ENCODE measurements around the gene AMFR.

- TF ChIP-seq, protein P1, sequence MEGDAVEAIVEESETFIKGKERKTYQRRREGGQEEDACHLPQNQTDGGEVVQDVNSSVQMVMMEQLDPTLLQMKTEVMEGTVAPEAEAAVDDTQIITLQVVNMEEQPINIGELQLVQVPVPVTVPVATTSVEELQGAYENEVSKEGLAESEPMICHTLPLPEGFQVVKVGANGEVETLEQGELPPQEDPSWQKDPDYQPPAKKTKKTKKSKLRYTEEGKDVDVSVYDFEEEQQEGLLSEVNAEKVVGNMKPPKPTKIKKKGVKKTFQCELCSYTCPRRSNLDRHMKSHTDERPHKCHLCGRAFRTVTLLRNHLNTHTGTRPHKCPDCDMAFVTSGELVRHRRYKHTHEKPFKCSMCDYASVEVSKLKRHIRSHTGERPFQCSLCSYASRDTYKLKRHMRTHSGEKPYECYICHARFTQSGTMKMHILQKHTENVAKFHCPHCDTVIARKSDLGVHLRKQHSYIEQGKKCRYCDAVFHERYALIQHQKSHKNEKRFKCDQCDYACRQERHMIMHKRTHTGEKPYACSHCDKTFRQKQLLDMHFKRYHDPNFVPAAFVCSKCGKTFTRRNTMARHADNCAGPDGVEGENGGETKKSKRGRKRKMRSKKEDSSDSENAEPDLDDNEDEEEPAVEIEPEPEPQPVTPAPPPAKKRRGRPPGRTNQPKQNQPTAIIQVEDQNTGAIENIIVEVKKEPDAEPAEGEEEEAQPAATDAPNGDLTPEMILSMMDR (IDR thresholded peaks at IDR 0.05): no peak
- TF ChIP-seq, protein P2, sequence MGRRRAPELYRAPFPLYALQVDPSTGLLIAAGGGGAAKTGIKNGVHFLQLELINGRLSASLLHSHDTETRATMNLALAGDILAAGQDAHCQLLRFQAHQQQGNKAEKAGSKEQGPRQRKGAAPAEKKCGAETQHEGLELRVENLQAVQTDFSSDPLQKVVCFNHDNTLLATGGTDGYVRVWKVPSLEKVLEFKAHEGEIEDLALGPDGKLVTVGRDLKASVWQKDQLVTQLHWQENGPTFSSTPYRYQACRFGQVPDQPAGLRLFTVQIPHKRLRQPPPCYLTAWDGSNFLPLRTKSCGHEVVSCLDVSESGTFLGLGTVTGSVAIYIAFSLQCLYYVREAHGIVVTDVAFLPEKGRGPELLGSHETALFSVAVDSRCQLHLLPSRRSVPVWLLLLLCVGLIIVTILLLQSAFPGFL (CRISPR knock-in tag; IDR thresholded peaks at IDR 0.05; ENCODE audit: borderline replicate concordance): no peak
- TF ChIP-seq JUN (CRISPR knock-in tag; IDR thresholded peaks at IDR 0.05) (no peak), SMAD3 (CRISPR knock-in tag; IDR thresholded peaks at IDR 0.05; ENCODE audit: borderline replicate concordance) (no peak)
Observed at GRCh38 chr16:56417138-56417537, 8.2 kb downstream of the AMFR start.

Data from WTC11 (cell line).